GM03348 (cell line): Measurements from ENCODE around the gene CDH15.
"Not testable (repeated sequence)": the region's sequence is repeated elsewhere in the genome, so short reads cannot be mapped to it uniquely, and the experiment has no call there.

Experiments
- DNase-seq: peaks from one replicate; pipeline ENCODE4 v3.0.0; 2012; ENCODE audit warnings: low spot score

CDH15 gene

GRCh38 chr16:89155851-89156739 lies 15.5 kb upstream of the CDH15 start:
- no peak for DNase-seq

GRCh38 chr16:89156740-89157645 lies 14.6 kb upstream of the CDH15 start:
- DNase-seq = no peak

- no peak for DNase-seq
Measured at GRCh38 chr16:89157778-89158177, 13.8 kb upstream of the CDH15 start.

- no peak for DNase-seq
Measured at GRCh38 chr16:89159066-89159849, 12.3 kb upstream of the CDH15 start.

GRCh38 chr16:89159850-89160354 lies 11.6 kb upstream of the CDH15 start:
- DNase-seq = no peak

GRCh38 chr16:89160977-89161701 lies 10.4 kb upstream of the CDH15 start:
- no peak for DNase-seq

- DNase-seq = no peak
Measured at GRCh38 chr16:89161763-89162713, 9.5 kb upstream of the CDH15 start.

- DNase-seq = no peak
Measured at GRCh38 chr16:89163297-89163696, 8.3 kb upstream of the CDH15 start.

- DNase-seq = no peak
Measured at GRCh38 chr16:89164436-89164835, 7.1 kb upstream of the CDH15 start.

- DNase-seq = no peak
Measured at GRCh38 chr16:89164847-89165680, 6.5 kb upstream of the CDH15 start.

- DNase-seq = not testable (repeated sequence)
Measured at GRCh38 chr16:89165681-89165979, 5.9 kb upstream of the CDH15 start.

GRCh38 chr16:89166696-89167424 lies 4.7 kb upstream of the CDH15 start:
- no peak for DNase-seq

- DNase-seq = peak; percentile 94
Measured at GRCh38 chr16:89167425-89167941, 4.1 kb upstream of the CDH15 start.

GRCh38 chr16:89168381-89169189 lies 3.0 kb upstream of the CDH15 start:
- DNase-seq = no peak

- no peak for DNase-seq
Measured at GRCh38 chr16:89169778-89170177, 1.8 kb upstream of the CDH15 start.

GRCh38 chr16:89170346-89171215 lies 967 bp upstream of the CDH15 start:
- no peak for DNase-seq

- no peak for DNase-seq
Measured at GRCh38 chr16:89172171-89172527, 601 bp downstream of the CDH15 start.
